ENCODE measurements around the gene LARGE1.

LARGE1 gene

GRCh38 chr22:33314316-33314715 is 606.0 kb downstream of the LARGE1 start:
- DNase-seq (ENCODE audit: low read depth), result no peak

- DNase-seq (ENCODE audit: low read depth), result no peak
These were observed 617.2 kb downstream of the LARGE1 start for GRCh38 chr22:33303099-33303498.

- no peak for DNase-seq (ENCODE audit: low read depth)
These were observed 617.7 kb downstream of the LARGE1 start for GRCh38 chr22:33302549-33302948.

GRCh38 chr22:33302049-33302545 is 618.2 kb downstream of the LARGE1 start:
- DNase-seq (ENCODE audit: low read depth), result peak; percentile 51

GRCh38 chr22:33300165-33300564 is 620.1 kb downstream of the LARGE1 start:
- DNase-seq (ENCODE audit: low read depth), result no peak

- no peak for DNase-seq (ENCODE audit: low read depth)
These were observed 620.9 kb downstream of the LARGE1 start for GRCh38 chr22:33299245-33299956.

- DNase-seq (ENCODE audit: low read depth), result no peak
These were observed 623.3 kb downstream of the LARGE1 start for GRCh38 chr22:33296941-33297340.

GRCh38 chr22:33288078-33288477 is 632.2 kb downstream of the LARGE1 start:
- no peak for DNase-seq (ENCODE audit: low read depth)

GRCh38 chr22:33275073-33275443 is 645.2 kb downstream of the LARGE1 start:
- no peak for DNase-seq (ENCODE audit: low read depth)

GRCh38 chr22:33274214-33275072 is 645.8 kb downstream of the LARGE1 start:
- DNase-seq (ENCODE audit: low read depth), result no peak

- no peak for DNase-seq (ENCODE audit: low read depth)
These were observed 647.4 kb downstream of the LARGE1 start for GRCh38 chr22:33272871-33273270.

GRCh38 chr22:33272180-33272579 is 648.1 kb downstream of the LARGE1 start:
- no peak for DNase-seq (ENCODE audit: low read depth)

GRCh38 chr22:33271390-33272161 is 648.7 kb downstream of the LARGE1 start:
- no peak for DNase-seq (ENCODE audit: low read depth)

GRCh38 chr22:33270596-33270995 is 649.7 kb downstream of the LARGE1 start:
- no peak for DNase-seq (ENCODE audit: low read depth)

- no peak for DNase-seq (ENCODE audit: low read depth)
These were observed 658.6 kb downstream of the LARGE1 start for GRCh38 chr22:33261699-33262098.

GRCh38 chr22:33260498-33260897 is 659.8 kb downstream of the LARGE1 start:
- no peak for DNase-seq (ENCODE audit: low read depth)

GRCh38 chr22:33255791-33256190 is 664.5 kb downstream of the LARGE1 start:
- no peak for DNase-seq (ENCODE audit: low read depth)

- no peak for DNase-seq (ENCODE audit: low read depth)
These were observed 671.3 kb downstream of the LARGE1 start for GRCh38 chr22:33248948-33249347.

GRCh38 chr22:33247758-33248157 is 672.5 kb downstream of the LARGE1 start:
- DNase-seq (ENCODE audit: low read depth), result no peak

- DNase-seq (ENCODE audit: low read depth), result no peak
These were observed 678.2 kb downstream of the LARGE1 start for GRCh38 chr22:33242078-33242477.

GRCh38 chr22:33240888-33241475 is 679.3 kb downstream of the LARGE1 start:
- no peak for DNase-seq (ENCODE audit: low read depth)

GRCh38 chr22:33232071-33232470 is 688.2 kb downstream of the LARGE1 start:
- DNase-seq (ENCODE audit: low read depth), result no peak
